ENCODE results near the gene ZNF576.
"Not testable (repeated sequence)": the region's sequence is repeated elsewhere in the genome, so short reads cannot be mapped to it uniquely, and the experiment has no call there.

The ZNF576 gene

GRCh38 chr19:43595999-43596841, at the start of gene ZNF576, which contains the start of gene IRGQ:
ZNF576 (plus strand) TSS chr19:43596595; CDS start chr19:43597109, 514 bp downstream.
IRGQ (minus strand) TSS chr19:43596134; CDS start chr19:43595338, 796 bp downstream.
- peaks cover 58% of the 10 kb centered on the region for H3K4me1 Mint-ChIP-seq
- H3K9me3 Mint-ChIP-seq, result no peaks in the 10 kb centered on the region
- no peaks in the 10 kb centered on the region for H3K27me3 Mint-ChIP-seq
- peaks cover 26% of the 10 kb centered on the region for H3K36me3 Mint-ChIP-seq
- peak within 1 kb of the TSS; percentile 95 for H3K4me3 Mint-ChIP-seq
- H3K27ac Mint-ChIP-seq, result peak within 1 kb of the TSS; percentile 97
- peak; percentile 94 for ATAC-seq

- H3K27ac Mint-ChIP-seq, H3K4me3 Mint-ChIP-seq, H3K4me1 Mint-ChIP-seq, H3K9me3 Mint-ChIP-seq, H3K27me3 Mint-ChIP-seq, ATAC-seq: not testable (repeated sequence)
- H3K36me3 Mint-ChIP-seq, result peaks cover 61% of the 10 kb centered on the region
Measured at GRCh38 chr19:43547926-43548325, 48.5 kb upstream of the ZNF576 start.

GRCh38 chr19:43548706-43549105, 47.7 kb upstream of the ZNF576 start:
- no peaks in the 10 kb centered on the region for H3K27me3 Mint-ChIP-seq
- no peaks in the 10 kb centered on the region for H3K9me3 Mint-ChIP-seq
- no peaks in the 10 kb centered on the region for H3K4me1 Mint-ChIP-seq
- H3K27ac Mint-ChIP-seq, result no peak overlapping the region
- no peak for ATAC-seq
- H3K4me3 Mint-ChIP-seq, result no peak overlapping the region
- H3K36me3 Mint-ChIP-seq, result peaks cover 59% of the 10 kb centered on the region

- H3K27me3 Mint-ChIP-seq, result no peaks in the 10 kb centered on the region
- peaks cover 11% of the 10 kb centered on the region for H3K4me1 Mint-ChIP-seq
- no peak overlapping the region for H3K27ac Mint-ChIP-seq
- peaks cover 55% of the 10 kb centered on the region for H3K36me3 Mint-ChIP-seq
- no peaks in the 10 kb centered on the region for H3K9me3 Mint-ChIP-seq
- ATAC-seq, result no peak
- H3K4me3 Mint-ChIP-seq, result no peak overlapping the region
Measured at GRCh38 chr19:43551399-43552197, 44.8 kb upstream of the ZNF576 start.

GRCh38 chr19:43552198-43552450, 44.3 kb upstream of the ZNF576 start:
- Mint-ChIP-seq H3K4me1 (peaks cover 11% of the 10 kb centered on the region), H3K27ac (no peak overlapping the region), H3K9me3 (no peaks in the 10 kb centered on the region), H3K36me3 (peaks cover 55% of the 10 kb centered on the region), H3K27me3 (no peaks in the 10 kb centered on the region), H3K4me3 (no peak overlapping the region)
- no peak for ATAC-seq

- H3K36me3 Mint-ChIP-seq, result peaks cover 58% of the 10 kb centered on the region
- peaks cover 11% of the 10 kb centered on the region for H3K4me1 Mint-ChIP-seq
- no peaks in the 10 kb centered on the region for H3K9me3 Mint-ChIP-seq
- no peak overlapping the region for H3K27ac Mint-ChIP-seq
- H3K27me3 Mint-ChIP-seq, result no peaks in the 10 kb centered on the region
- ATAC-seq, result no peak
- no peak overlapping the region for H3K4me3 Mint-ChIP-seq
Measured at GRCh38 chr19:43552616-43553015, 43.8 kb upstream of the ZNF576 start.

- H3K4me1 Mint-ChIP-seq, result peaks cover 11% of the 10 kb centered on the region
- peaks cover 62% of the 10 kb centered on the region for H3K36me3 Mint-ChIP-seq
- no peaks in the 10 kb centered on the region for H3K9me3 Mint-ChIP-seq
- no peak overlapping the region for H3K4me3 Mint-ChIP-seq
- H3K27ac Mint-ChIP-seq, result no peak overlapping the region
- no peaks in the 10 kb centered on the region for H3K27me3 Mint-ChIP-seq
- no peak for ATAC-seq
Measured at GRCh38 chr19:43553656-43554055, 42.7 kb upstream of the ZNF576 start.

GRCh38 chr19:43554317-43554895, 42.0 kb upstream of the ZNF576 start:
- Mint-ChIP-seq H3K27me3 (no peaks in the 10 kb centered on the region), H3K4me1 (peaks cover 11% of the 10 kb centered on the region), H3K4me3 (no peak overlapping the region), H3K9me3 (no peaks in the 10 kb centered on the region), H3K36me3 (peaks cover 64% of the 10 kb centered on the region), H3K27ac (no peak overlapping the region)
- ATAC-seq, result no peak

GRCh38 chr19:43555185-43555770, 41.1 kb upstream of the ZNF576 start:
- peaks cover 18% of the 10 kb centered on the region for H3K4me1 Mint-ChIP-seq
- H3K27ac Mint-ChIP-seq, result no peak overlapping the region
- H3K36me3 Mint-ChIP-seq, result peaks cover 65% of the 10 kb centered on the region
- ATAC-seq, result peak; percentile 73
- H3K4me3 Mint-ChIP-seq, result no peak overlapping the region
- H3K27me3 Mint-ChIP-seq, result no peaks in the 10 kb centered on the region
- no peaks in the 10 kb centered on the region for H3K9me3 Mint-ChIP-seq

GRCh38 chr19:43560687-43561086, 35.7 kb upstream of the ZNF576 start:
- Mint-ChIP-seq H3K9me3 (no peaks in the 10 kb centered on the region), H3K4me3 (no peak overlapping the region), H3K4me1 (peaks cover 57% of the 10 kb centered on the region), H3K27me3 (no peaks in the 10 kb centered on the region), H3K27ac (peak overlapping the region; percentile 82), H3K36me3 (peaks cover 41% of the 10 kb centered on the region)
- no peak for ATAC-seq

GRCh38 chr19:43561139-43561970, 35.0 kb upstream of the ZNF576 start:
- Mint-ChIP-seq H3K9me3 (no peaks in the 10 kb centered on the region), H3K27ac (peak overlapping the region; percentile 82), H3K36me3 (peaks cover 41% of the 10 kb centered on the region), H3K4me3 (no peak overlapping the region), H3K27me3 (no peaks in the 10 kb centered on the region), H3K4me1 (peaks cover 56% of the 10 kb centered on the region)
- ATAC-seq, result no peak

GRCh38 chr19:43562226-43562697, 34.1 kb upstream of the ZNF576 start:
- H3K36me3 Mint-ChIP-seq, result peaks cover 46% of the 10 kb centered on the region
- no peaks in the 10 kb centered on the region for H3K27me3 Mint-ChIP-seq

GRCh38 chr19:43562698-43563241, 33.6 kb upstream of the ZNF576 start:
- Mint-ChIP-seq H3K4me1 (peaks cover 56% of the 10 kb centered on the region), H3K4me3 (peak overlapping the region; percentile 50)
- peak; percentile 93 for ATAC-seq

More at GRCh38 chr19:43562226-43562697, 34.1 kb upstream of the ZNF576 start:
- Mint-ChIP-seq H3K27ac (peak overlapping the region; percentile 82), H3K4me3 (no peak overlapping the region), H3K4me1 (peaks cover 56% of the 10 kb centered on the region), H3K9me3 (no peaks in the 10 kb centered on the region)
- ATAC-seq, result no peak

GRCh38 chr19:43563816-43564457, 32.5 kb upstream of the ZNF576 start:
- Mint-ChIP-seq H3K36me3 (peaks cover 39% of the 10 kb centered on the region), H3K27me3 (no peaks in the 10 kb centered on the region), H3K27ac (peak overlapping the region; percentile 82), H3K4me3 (no peak overlapping the region), H3K9me3 (no peaks in the 10 kb centered on the region), H3K4me1 (peaks cover 56% of the 10 kb centered on the region)
- ATAC-seq, result no peak

More at GRCh38 chr19:43562698-43563241, 33.6 kb upstream of the ZNF576 start:
- H3K27ac Mint-ChIP-seq, result peak overlapping the region; percentile 82
- H3K9me3 Mint-ChIP-seq, result no peaks in the 10 kb centered on the region
- no peaks in the 10 kb centered on the region for H3K27me3 Mint-ChIP-seq
- peaks cover 42% of the 10 kb centered on the region for H3K36me3 Mint-ChIP-seq
